Mesendoderm (in vitro differentiated cells): ENCODE data around the gene U2AF2.

Experiments
- DNase-seq: peaks from one replicate; pipeline ENCODE4 v3.0.0; 2013
- H2AK5ac ChIP-seq: 2 replicates; pipeline ENCODE4 v1.6.1; 2013; ENCODE audit warnings: low read length, inconsistent platforms
- H2BK120ac ChIP-seq: 2 replicates; pipeline ENCODE4 v1.6.1; 2013; ENCODE audit warnings: low read depth, mild to moderate bottlenecking, low read length, moderate library complexity, mixed read lengths
- H2BK15ac ChIP-seq: replicated peaks from 2 replicates; pipeline ENCODE4 v1.6.1; 2013; ENCODE audit warnings: low read depth, mild to moderate bottlenecking, moderate library complexity
- H2BK5ac ChIP-seq: 2 replicates; pipeline ENCODE4 v1.6.1; 2013; ENCODE audit warnings: low read length, inconsistent platforms
- H3K18ac ChIP-seq: 2 replicates; pipeline ENCODE4 v1.6.1; 2013; ENCODE audit warnings: mild to moderate bottlenecking, low read length, mixed read lengths
- H3K23ac ChIP-seq: one replicate; pipeline ENCODE4 v1.6.1; 2013; ENCODE audit warnings: low read length
- H3K27ac ChIP-seq: 2 replicates; pipeline ENCODE4 v1.5.1; 2013; ENCODE audit warnings: low read depth, mild to moderate bottlenecking, inconsistent platforms, low read length, moderate library complexity
- H3K27me3 ChIP-seq: 2 replicates; pipeline ENCODE4 v1.6.1; 2013; ENCODE audit warnings: low read length, control low read depth, mild to moderate bottlenecking, inconsistent platforms; ENCODE audit not compliant: insufficient read depth, poor library complexity
- H3K36me3 ChIP-seq: 2 replicates; pipeline ENCODE4 v1.6.1; 2013; ENCODE audit warnings: low read length, inconsistent platforms; ENCODE audit not compliant: control insufficient read depth, insufficient read depth
- H3K4ac ChIP-seq: one replicate; pipeline ENCODE4 v1.6.1; 2013; ENCODE audit warnings: low read depth, mild to moderate bottlenecking, low read length, moderate library complexity
- H3K4me1 ChIP-seq: 2 replicates; pipeline ENCODE4 v1.6.1; 2013; ENCODE audit warnings: low read depth, low read length, inconsistent platforms; ENCODE audit not compliant: control insufficient read depth
- H3K4me2 ChIP-seq: 2 replicates; pipeline ENCODE4 v1.6.1; 2013; ENCODE audit warnings: low read length
- H3K4me3 ChIP-seq: 2 replicates; pipeline ENCODE4 v1.5.1; 2013; ENCODE audit warnings: mild to moderate bottlenecking, low read length
- H3K56ac ChIP-seq: one replicate; pipeline ENCODE4 v1.6.1; 2013; ENCODE audit warnings: low read length
- H3K79me1 ChIP-seq: 2 replicates; pipeline ENCODE4 v1.6.1; 2013; ENCODE audit warnings: low read length, inconsistent platforms
- H3K79me2 ChIP-seq: 2 replicates; pipeline ENCODE4 v1.6.1; 2013; ENCODE audit warnings: mild to moderate bottlenecking, low read length; ENCODE audit not compliant: control insufficient read depth, insufficient read depth
- H3K9ac ChIP-seq: 2 replicates; pipeline ENCODE4 v1.6.1; 2013; ENCODE audit warnings: low read length, inconsistent platforms
- H4K5ac ChIP-seq: one replicate; pipeline ENCODE4 v1.6.1; 2013; ENCODE audit warnings: low read length
- H4K8ac ChIP-seq: one replicate; pipeline ENCODE4 v1.6.1; 2013; ENCODE audit warnings: low read depth, mild to moderate bottlenecking, control low read depth, low read length, moderate library complexity
- WGBS: extraction: QIAGEN DNeasy Blood & Tissue Kit; methylation state at CpG from one replicate; pipeline ENCODE4 v1.1.7; 2013; ENCODE audit warnings: low lambda C conversion rate, missing lambda C conversion rate; ENCODE audit not compliant: insufficient coverage; ENCODE audit errors: extremely low coverage; 5-methylcytosine and 5-hydroxymethylcytosine counted together

U2AF2 gene

GRCh38 chr19:55683449-55684261 is 28.8 kb downstream of the U2AF2 start:
- Histone ChIP-seq H3K4me2 (no peak overlapping the region), H3K9ac (no peak overlapping the region), H2BK5ac (no peak overlapping the region), H4K8ac (no peak overlapping the region), H3K27me3 (no peaks in the 10 kb centered on the region), H3K56ac (no peak overlapping the region), H3K4me1 (no peaks in the 10 kb centered on the region), H3K4ac (no peak overlapping the region), H3K36me3 (peaks cover 3% of the 10 kb centered on the region), H3K27ac (no peak overlapping the region), H3K79me1 (peaks cover 15% of the 10 kb centered on the region), H2AK5ac (no peak overlapping the region), H3K23ac (no peak overlapping the region), H2BK120ac (no peak overlapping the region), H4K5ac (no peak overlapping the region), H2BK15ac (no peak overlapping the region), H3K18ac (no peak overlapping the region), H3K4me3 (no peak overlapping the region), H3K79me2 (peaks cover 6% of the 10 kb centered on the region)
- no CpG with 5 or more reads among the region's 22 CpGs for WGBS
- DNase-seq: no peak

- Histone ChIP-seq H2BK5ac (no peak overlapping the region), H3K36me3 (peaks cover 3% of the 10 kb centered on the region), H3K27me3 (no peaks in the 10 kb centered on the region), H2BK120ac (no peak overlapping the region), H3K23ac (no peak overlapping the region), H2AK5ac (no peak overlapping the region), H4K5ac (no peak overlapping the region), H3K4me3 (no peak overlapping the region), H3K4me1 (no peaks in the 10 kb centered on the region), H3K4ac (no peak overlapping the region), H3K9ac (no peak overlapping the region), H3K79me2 (peaks cover 6% of the 10 kb centered on the region), H4K8ac (no peak overlapping the region), H3K18ac (no peak overlapping the region), H3K79me1 (peaks cover 13% of the 10 kb centered on the region), H3K27ac (no peak overlapping the region), H3K56ac (no peak overlapping the region), H3K4me2 (no peak overlapping the region), H2BK15ac (no peak overlapping the region)
- WGBS: no CpG with 5 or more reads among the region's 60 CpGs
- no peak for DNase-seq
These were observed 30.3 kb downstream of the U2AF2 start for GRCh38 chr19:55684946-55685681.

- H3K4me1 ChIP-seq: no peaks in the 10 kb centered on the region
- no peak overlapping the region for H2BK120ac ChIP-seq
- no peak overlapping the region for H2AK5ac ChIP-seq
- no peak overlapping the region for H4K8ac ChIP-seq
- H4K5ac ChIP-seq: no peak overlapping the region
- peaks cover 3% of the 10 kb centered on the region for H3K36me3 ChIP-seq
- H2BK5ac ChIP-seq: no peak overlapping the region
- H3K18ac ChIP-seq: no peak overlapping the region
- no CpG with 5 or more reads among the region's 6 CpGs for WGBS
- no peak overlapping the region for H3K56ac ChIP-seq
- no peak for DNase-seq
- H3K4ac ChIP-seq: no peak overlapping the region
- no peaks in the 10 kb centered on the region for H3K27me3 ChIP-seq
- H3K4me2 ChIP-seq: no peak overlapping the region
- H3K4me3 ChIP-seq: no peak overlapping the region
- H3K27ac ChIP-seq: no peak overlapping the region
- no peak overlapping the region for H2BK15ac ChIP-seq
- peaks cover 11% of the 10 kb centered on the region for H3K79me1 ChIP-seq
- peaks cover 3% of the 10 kb centered on the region for H3K79me2 ChIP-seq
- H3K23ac ChIP-seq: no peak overlapping the region
- H3K9ac ChIP-seq: no peak overlapping the region
These were observed 30.9 kb downstream of the U2AF2 start for GRCh38 chr19:55685776-55686175.

GRCh38 chr19:55686311-55687050 is 31.6 kb downstream of the U2AF2 start:
- H3K18ac ChIP-seq: no peak overlapping the region
- DNase-seq: no peak
- no peak overlapping the region for H3K27ac ChIP-seq
- H2BK120ac ChIP-seq: no peak overlapping the region
- H3K4ac ChIP-seq: no peak overlapping the region
- H3K79me2 ChIP-seq: peaks cover 3% of the 10 kb centered on the region
- no peak overlapping the region for H2BK5ac ChIP-seq
- no peak overlapping the region for H3K4me2 ChIP-seq
- H3K27me3 ChIP-seq: no peaks in the 10 kb centered on the region
- H3K9ac ChIP-seq: no peak overlapping the region
- H3K36me3 ChIP-seq: peaks cover 3% of the 10 kb centered on the region
- no peak overlapping the region for H3K4me3 ChIP-seq
- no peak overlapping the region for H2BK15ac ChIP-seq
- H3K56ac ChIP-seq: no peak overlapping the region
- no CpG with 5 or more reads among the region's 29 CpGs for WGBS
- no peak overlapping the region for H2AK5ac ChIP-seq
- H3K79me1 ChIP-seq: peaks cover 11% of the 10 kb centered on the region
- no peak overlapping the region for H4K8ac ChIP-seq
- no peak overlapping the region for H4K5ac ChIP-seq
- no peaks in the 10 kb centered on the region for H3K4me1 ChIP-seq
- no peak overlapping the region for H3K23ac ChIP-seq

- Histone ChIP-seq H3K4me2 (no peak overlapping the region), H3K4me3 (no peak overlapping the region), H3K79me2 (no peaks in the 10 kb centered on the region), H3K27me3 (no peaks in the 10 kb centered on the region), H3K18ac (no peak overlapping the region), H2BK120ac (no peak overlapping the region), H3K27ac (no peak overlapping the region), H3K9ac (no peak overlapping the region), H3K23ac (no peak overlapping the region), H3K36me3 (no peaks in the 10 kb centered on the region), H2AK5ac (no peak overlapping the region), H4K5ac (no peak overlapping the region), H3K79me1 (peaks cover 8% of the 10 kb centered on the region), H2BK5ac (no peak overlapping the region), H3K4me1 (no peaks in the 10 kb centered on the region), H3K56ac (no peak overlapping the region), H4K8ac (no peak overlapping the region), H3K4ac (no peak overlapping the region), H2BK15ac (no peak overlapping the region)
- WGBS: no CpG with 5 or more reads among the region's 22 CpGs
- DNase-seq: no peak
These were observed 32.7 kb downstream of the U2AF2 start for GRCh38 chr19:55687281-55688201.
